Measurements from ENCODE around the gene TST. TPM values are rescaled to one million over a fixed set of nuclear protein-coding genes. Genes with fewer than 3 reads are reported as not detected.
"Not testable (repeated sequence)": the region's sequence is repeated elsewhere in the genome, so short reads cannot be mapped to it uniquely, and the experiment has no call there.

Gene TST
- total RNA-seq, 2 donors from 2014 or later: 3.5 to 6.7 TPM

DNA sequence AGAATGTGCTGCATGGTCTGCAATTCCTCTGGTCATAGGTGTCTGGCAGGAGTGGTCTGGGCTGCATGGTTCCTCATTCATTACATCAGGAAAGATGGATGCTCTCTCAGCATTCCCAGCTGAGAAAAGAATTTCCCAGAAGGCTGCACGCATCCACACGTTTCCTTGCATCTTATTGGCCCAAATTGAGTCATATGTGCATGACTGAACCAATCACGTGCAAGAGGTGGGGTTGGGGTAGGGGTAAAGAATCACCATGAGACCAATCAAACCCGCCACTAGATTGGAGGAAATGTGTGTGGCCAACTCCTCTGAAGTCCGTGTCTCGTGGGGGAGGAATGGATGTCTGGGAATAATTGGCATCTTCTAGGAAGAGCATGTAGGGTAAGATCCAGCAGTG, 28.8 kb downstream of the TST start:
- Mint-ChIP-seq H3K9me3 (peaks cover 3 to 6% of the 10 kb centered on the region in 2 donors), H3K36me3 (ENCODE audit: insufficient read depth in 2 of 2) (peaks cover 6 to 11% of the 10 kb centered on the region in 2 donors)

DNA sequence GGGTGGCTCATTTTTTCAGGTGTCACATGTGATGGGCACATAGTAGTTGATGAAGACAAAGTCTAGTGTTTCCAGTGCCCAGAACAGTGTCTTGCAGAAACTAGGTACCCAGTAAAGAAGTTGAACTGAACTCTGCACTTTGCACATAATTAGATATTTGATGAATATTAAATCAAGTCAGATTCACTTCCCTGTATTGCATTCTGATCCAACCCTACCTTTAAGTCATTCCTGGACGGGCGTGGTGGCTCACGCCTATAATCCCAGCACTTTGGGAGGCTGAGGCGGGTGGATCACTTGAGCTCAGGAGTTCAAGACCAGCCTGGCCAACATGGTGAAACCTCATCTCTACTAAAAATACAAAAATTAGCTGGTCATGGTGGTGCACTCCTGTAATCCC, 30.2 kb downstream of the TST start:
- DNase-seq; H3K4me1 Mint-ChIP-seq (ENCODE audit: low read depth); H3K9me3 Mint-ChIP-seq; H3K4me3 Mint-ChIP-seq; ATAC-seq (replicated peaks in 1 of 2); H3K27ac Mint-ChIP-seq: not testable (repeated sequence)
- peaks cover 32% of the 10 kb centered on the region for H3K27me3 Mint-ChIP-seq (ENCODE audit: low read depth)
- peaks cover 6 to 13% of the 10 kb centered on the region in 2 donors for H3K36me3 Mint-ChIP-seq (ENCODE audit: insufficient read depth in 2 of 2)

More for the DNA sequence above, 28.8 kb downstream of the TST start:
- peaks cover 32% of the 10 kb centered on the region for H3K27me3 Mint-ChIP-seq (ENCODE audit: low read depth)
- DNase-seq (no peak), ATAC-seq (replicated peaks in 1 of 2) (no peak)
- H3K4me3 Mint-ChIP-seq: no peak overlapping the region
- H3K4me1 Mint-ChIP-seq (ENCODE audit: low read depth): peaks cover 6% of the 10 kb centered on the region
- H3K27ac Mint-ChIP-seq: no peak overlapping the region

DNA sequence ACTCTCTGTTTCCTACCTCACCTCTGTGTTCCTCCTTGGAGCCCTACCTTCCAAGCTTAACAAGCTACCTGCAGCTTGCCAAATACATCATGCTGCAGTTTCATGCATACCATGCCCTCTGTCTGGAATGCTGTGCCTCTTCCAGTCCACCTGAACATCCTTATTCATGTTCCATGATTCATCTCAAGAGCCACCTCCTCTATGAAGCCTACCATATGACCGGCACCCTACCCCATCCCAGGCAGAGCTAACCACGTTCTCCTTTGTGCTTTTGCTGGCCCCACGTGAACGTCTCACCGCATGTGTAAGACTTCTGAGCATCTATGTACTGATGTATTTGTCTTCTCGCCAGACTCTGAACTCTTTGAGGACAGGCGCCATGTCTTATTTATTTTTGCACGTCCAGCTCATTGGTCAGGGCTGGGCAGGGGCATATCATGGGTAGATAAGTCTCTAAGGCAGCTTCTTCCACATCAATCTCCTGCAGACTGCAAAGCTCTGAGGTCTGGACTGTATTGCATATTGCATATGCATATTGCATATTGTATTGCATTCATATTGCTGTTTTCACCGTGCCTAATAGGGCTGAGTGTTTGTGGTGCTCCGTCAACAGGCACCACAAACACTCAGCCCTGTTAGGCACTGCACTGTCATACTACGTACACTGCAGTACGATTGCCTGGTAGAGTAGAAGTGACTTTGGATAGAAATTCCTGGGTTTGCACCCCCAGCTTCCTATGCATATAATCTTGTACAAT, 31.0 kb downstream of the TST start:
- ATAC-seq (replicated peaks in 1 of 2): no peak
- no peak for DNase-seq
- no peak overlapping the region for H3K27ac Mint-ChIP-seq
- peaks cover 32% of the 10 kb centered on the region for H3K27me3 Mint-ChIP-seq (ENCODE audit: low read depth)
- H3K36me3 Mint-ChIP-seq (ENCODE audit: insufficient read depth in 2 of 2): peaks cover 6 to 13% of the 10 kb centered on the region in 2 donors
- no peak overlapping the region for H3K4me3 Mint-ChIP-seq
- peaks cover 3 to 6% of the 10 kb centered on the region in 2 donors for H3K9me3 Mint-ChIP-seq
- H3K4me1 Mint-ChIP-seq (ENCODE audit: low read depth): peaks cover 6% of the 10 kb centered on the region

DNA sequence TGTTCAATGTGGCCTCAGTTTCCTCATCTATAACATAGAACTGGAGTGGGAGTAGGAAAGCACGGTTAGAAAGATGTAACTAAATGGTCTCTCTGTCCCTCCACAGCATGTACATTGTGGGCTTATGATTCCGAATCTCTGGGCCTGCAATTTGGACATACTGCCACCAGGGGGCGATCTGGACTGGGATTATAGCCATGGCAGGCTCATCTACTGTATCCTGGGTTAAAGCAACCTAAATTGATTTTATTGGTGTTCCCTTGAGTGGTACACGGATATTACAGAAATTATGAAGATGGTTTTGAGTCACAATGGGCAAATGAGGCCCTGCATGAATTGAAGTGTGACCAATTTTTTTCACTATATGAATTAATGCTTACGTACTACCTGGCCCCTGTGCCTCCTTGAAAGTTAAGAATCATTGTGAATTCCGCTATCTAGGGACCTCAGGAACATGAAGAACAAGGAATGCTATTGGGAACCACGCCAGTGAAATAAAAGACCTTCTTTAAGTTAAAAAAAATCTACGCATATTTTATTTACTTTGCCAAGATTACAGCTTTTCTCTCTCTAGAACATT, 32.9 kb downstream of the TST start:
- ATAC-seq (replicated peaks in 1 of 2) (peak in 1 of 2 donors; percentile 66), DNase-seq (peak; percentile 30 to 58)
- Mint-ChIP-seq H3K36me3 (ENCODE audit: insufficient read depth in 2 of 2) (peaks cover 6 to 13% of the 10 kb centered on the region in 2 donors), H3K9me3 (peaks cover 3 to 6% of the 10 kb centered on the region in 2 donors), H3K4me1 (ENCODE audit: low read depth) (peaks cover 6% of the 10 kb centered on the region), H3K27me3 (ENCODE audit: low read depth) (peaks cover 33% of the 10 kb centered on the region), H3K4me3 (no peak overlapping the region), H3K27ac (no peak overlapping the region)

DNA sequence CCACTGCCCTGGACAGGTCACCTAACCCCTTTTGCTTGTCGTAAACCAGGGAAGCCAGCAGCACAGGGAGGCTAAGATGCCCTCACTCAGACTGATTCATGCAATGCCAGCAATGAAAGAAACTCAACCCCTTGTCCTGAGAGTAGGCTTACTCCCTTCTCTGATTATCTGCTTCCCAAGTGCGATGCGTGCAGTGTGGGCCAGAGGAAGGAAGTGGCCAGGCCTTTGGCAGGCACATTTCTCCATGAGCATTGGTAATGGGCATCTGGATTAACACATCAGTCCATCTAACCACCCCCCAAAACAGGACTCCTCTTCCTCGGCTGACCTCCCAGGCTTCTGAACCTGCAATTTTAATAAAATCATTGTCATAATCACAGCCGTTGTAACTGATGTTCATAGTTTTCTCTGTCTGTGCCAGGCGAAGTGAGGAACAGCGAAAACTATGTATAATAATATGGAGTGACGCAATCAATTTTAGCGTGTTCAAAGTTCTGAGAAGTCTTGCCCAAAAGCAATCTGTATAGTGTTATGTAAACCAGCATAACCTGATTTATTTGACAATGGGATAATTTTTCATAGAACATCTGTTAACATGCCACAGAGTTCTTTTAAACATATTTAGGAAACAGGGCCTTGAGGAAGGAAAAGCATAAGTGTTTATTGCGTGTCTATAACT, 33.9 kb downstream of the TST start:
- Mint-ChIP-seq H3K9me3 (peaks cover 3 to 6% of the 10 kb centered on the region in 2 donors), H3K4me3 (no peak overlapping the region), H3K27ac (no peak overlapping the region), H3K4me1 (ENCODE audit: low read depth) (peaks cover 6% of the 10 kb centered on the region), H3K27me3 (ENCODE audit: low read depth) (peaks cover 24% of the 10 kb centered on the region), H3K36me3 (ENCODE audit: insufficient read depth in 2 of 2) (peaks cover 6 to 13% of the 10 kb centered on the region in 2 donors)
- no peak for DNase-seq
- no peak for ATAC-seq (replicated peaks in 1 of 2)

DNA sequence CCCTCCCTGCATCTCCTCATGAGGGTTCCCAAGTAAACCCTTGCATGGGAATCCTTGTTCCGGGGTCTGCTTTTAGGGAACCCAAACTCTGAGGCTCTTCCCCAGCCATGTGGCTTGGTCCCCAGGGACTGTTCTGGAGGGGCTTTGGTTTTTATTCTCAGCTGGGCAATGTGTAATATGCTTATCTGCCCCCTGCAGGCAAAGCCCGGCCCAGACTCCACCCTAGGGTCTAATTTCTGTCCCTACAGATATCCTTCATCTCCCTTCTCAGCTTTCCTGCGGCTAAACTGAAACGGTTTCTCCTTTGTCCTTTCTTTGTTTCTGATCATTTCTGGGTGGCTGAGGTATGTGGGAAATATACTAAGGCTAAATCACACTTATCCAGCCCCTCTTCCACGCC, 37.1 kb downstream of the TST start:
- no peak overlapping the region for H3K27ac Mint-ChIP-seq
- DNase-seq (no peak), ATAC-seq (replicated peaks in 1 of 2) (no peak)
- peaks cover 6 to 13% of the 10 kb centered on the region in 2 donors for H3K36me3 Mint-ChIP-seq (ENCODE audit: insufficient read depth in 2 of 2)
- peaks cover 12% of the 10 kb centered on the region for H3K4me1 Mint-ChIP-seq (ENCODE audit: low read depth)
- H3K27me3 Mint-ChIP-seq (ENCODE audit: low read depth): peaks cover 7% of the 10 kb centered on the region
- no peak overlapping the region for H3K4me3 Mint-ChIP-seq
- peaks cover 3 to 6% of the 10 kb centered on the region in 2 donors for H3K9me3 Mint-ChIP-seq

DNA sequence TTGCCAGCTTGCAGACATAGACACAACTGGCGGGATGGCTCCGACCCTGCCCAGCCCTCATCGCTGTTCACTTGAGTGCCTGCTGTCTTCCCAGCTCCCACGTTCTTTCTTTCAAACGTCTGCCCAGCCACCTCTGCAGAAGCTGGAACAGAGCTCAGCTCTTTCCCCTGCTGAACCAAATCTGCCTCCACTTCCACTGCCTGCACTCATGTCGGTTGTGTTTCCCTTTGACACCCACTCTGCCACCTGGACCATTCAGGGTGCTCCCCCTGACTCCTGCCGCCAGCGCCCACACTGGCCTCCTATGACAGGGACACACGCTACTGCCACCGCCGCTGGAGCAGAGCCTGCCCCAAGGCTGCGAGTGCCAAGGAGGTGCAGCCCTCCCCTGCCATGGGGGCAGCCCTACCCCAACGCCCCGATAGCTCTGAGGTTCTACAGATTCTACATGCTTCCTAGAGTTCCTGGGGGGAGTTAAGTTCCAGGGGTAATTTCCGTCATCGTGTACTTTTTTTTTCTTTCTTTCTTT, 37.9 kb downstream of the TST start:
- ATAC-seq (replicated peaks in 1 of 2) (no peak), DNase-seq (no peak)
- H3K9me3 Mint-ChIP-seq: peaks cover 0 to 3% of the 10 kb centered on the region in 2 donors
- peaks cover 5 to 8% of the 10 kb centered on the region in 2 donors for H3K36me3 Mint-ChIP-seq (ENCODE audit: insufficient read depth in 2 of 2)
- H3K4me1 Mint-ChIP-seq (ENCODE audit: low read depth): peaks cover 13% of the 10 kb centered on the region
- H3K27ac Mint-ChIP-seq: no peak overlapping the region
- H3K27me3 Mint-ChIP-seq (ENCODE audit: low read depth): peaks cover 7% of the 10 kb centered on the region
- H3K4me3 Mint-ChIP-seq: no peak overlapping the region

DNA sequence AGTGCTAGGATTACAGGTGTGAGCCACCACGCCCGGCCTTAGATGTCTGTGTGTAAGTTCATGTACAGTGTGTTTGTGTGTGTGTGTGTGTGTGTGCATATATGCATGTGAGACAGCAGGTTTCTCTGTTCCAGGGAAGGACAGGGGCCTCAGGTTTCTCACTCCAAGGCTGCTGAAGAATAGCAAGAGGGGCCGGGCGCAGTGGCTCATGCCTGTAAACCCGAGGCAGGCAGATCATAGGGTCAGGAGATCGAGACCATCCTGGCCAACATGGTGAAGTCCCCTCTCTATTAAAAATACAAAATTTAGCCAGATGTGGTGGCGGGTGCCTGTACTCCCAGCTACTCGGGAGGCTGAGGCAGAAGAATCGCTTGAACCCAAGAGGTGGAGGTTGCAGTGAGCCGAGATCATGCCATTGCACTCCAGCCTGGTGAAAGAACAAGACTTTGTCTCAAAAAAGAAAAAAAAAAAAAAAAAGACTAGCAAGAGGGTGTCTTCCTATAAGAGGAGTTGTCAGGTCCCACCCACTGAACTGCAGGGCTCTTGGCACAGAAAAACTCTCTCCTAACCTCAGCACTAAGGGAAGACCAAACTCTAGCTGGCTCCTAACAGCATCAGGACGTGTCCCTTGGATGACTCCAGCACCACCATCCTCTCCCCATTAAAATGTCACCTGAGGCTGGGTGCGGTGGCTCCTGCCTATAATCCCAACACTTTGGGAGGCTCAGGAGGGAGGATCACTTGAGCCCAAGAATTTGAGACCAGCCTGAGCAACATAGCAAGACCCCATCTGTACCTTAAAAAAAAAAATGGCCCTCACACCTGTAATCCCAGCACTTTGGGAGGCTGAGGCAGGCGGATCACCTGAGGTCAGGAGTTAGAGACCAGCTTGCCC, 40.0 kb downstream of the TST start:
- Mint-ChIP-seq H3K4me1 (ENCODE audit: low read depth) (peaks cover 13% of the 10 kb centered on the region), H3K27ac (no peak overlapping the region), H3K27me3 (ENCODE audit: low read depth) (peaks cover 7% of the 10 kb centered on the region)

DNA sequence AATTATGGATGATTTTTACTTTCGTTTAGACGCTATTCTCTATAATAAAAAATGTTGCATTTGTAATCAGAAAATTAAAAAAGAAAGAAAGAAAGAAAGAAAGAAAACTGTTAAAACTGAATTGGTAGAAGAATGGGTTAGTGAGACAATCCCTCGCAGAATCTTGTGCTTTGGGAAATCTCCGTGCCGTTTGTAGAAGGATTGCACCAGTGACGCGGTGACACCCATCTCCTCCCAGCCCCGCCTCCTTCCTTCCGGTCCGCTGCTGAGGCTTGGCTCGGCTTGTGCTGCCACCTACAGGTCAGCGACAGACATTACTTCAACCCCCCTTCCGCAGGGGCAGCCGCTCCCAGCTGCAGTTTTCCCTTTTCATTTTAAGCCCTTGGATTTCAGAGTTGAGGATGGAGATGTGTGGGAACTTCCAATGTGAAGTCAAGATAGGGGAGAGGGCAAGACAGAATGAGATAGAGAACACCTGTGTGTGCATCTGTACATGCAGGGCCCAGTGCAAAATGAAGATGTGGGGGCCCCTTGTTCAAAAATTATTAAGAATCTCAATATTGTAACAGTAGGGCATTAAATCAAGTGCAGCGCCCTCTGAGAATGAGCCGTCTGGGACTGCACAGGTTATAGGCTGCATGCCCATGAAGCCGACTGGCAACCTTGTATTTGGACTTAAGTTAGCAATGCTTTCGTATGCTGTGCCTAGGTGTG, 41.1 kb downstream of the TST start:
- H3K27ac Mint-ChIP-seq: peak overlapping the region; percentile 93
- DNase-seq: peak; percentile 91 to 92
- H3K9me3 Mint-ChIP-seq: no peaks in the 10 kb centered on the region
- peaks cover 7% of the 10 kb centered on the region for H3K27me3 Mint-ChIP-seq (ENCODE audit: low read depth)
- no peaks in the 10 kb centered on the region for H3K36me3 Mint-ChIP-seq (ENCODE audit: insufficient read depth in 2 of 2)
- H3K4me3 Mint-ChIP-seq: peak overlapping the region; percentile 91 to 92
- ATAC-seq (replicated peaks in 1 of 2): peak; percentile 85
- H3K4me1 Mint-ChIP-seq (ENCODE audit: low read depth): peaks cover 13% of the 10 kb centered on the region

More for the DNA sequence above, 40.0 kb downstream of the TST start:
- ATAC-seq (replicated peaks in 1 of 2): no peak
- no peak overlapping the region for H3K4me3 Mint-ChIP-seq
- H3K36me3 Mint-ChIP-seq (ENCODE audit: insufficient read depth in 2 of 2): no peaks in the 10 kb centered on the region
- DNase-seq: no peak
- H3K9me3 Mint-ChIP-seq: no peaks in the 10 kb centered on the region

DNA sequence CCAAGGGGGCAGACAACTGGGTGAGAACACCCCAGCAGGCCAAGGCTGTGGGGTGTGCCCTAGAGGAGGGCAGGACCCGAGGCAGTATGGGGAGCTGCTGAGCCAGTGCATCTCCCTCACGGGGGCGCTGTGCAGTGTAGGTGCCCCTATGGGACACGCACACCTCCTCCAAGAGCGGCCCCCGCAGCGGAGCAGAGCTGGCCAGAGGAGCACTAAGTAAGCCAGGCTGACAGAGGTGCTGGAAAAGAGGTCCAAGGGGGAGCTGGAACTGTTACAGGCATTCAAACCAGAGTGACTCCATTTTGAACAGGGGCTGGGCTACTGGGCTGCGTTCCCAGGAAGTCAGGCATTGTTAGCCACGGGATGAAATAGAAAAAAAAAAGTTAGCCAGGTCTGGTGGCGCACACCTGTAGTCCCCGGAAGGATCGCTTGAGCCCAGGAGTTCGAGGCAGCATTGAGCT, 41.8 kb downstream of the TST start:
- no peaks in the 10 kb centered on the region for H3K9me3 Mint-ChIP-seq
- peaks cover 5% of the 10 kb centered on the region for H3K27me3 Mint-ChIP-seq (ENCODE audit: low read depth)
- ATAC-seq (replicated peaks in 1 of 2) (peak; percentile 96 to 97), DNase-seq (peak; percentile 87 to 89)
- H3K4me3 Mint-ChIP-seq: peak overlapping the region; percentile 91 to 92
- no peaks in the 10 kb centered on the region for H3K36me3 Mint-ChIP-seq (ENCODE audit: insufficient read depth in 2 of 2)
- peaks cover 13% of the 10 kb centered on the region for H3K4me1 Mint-ChIP-seq (ENCODE audit: low read depth)
- peak overlapping the region; percentile 93 for H3K27ac Mint-ChIP-seq

DNA sequence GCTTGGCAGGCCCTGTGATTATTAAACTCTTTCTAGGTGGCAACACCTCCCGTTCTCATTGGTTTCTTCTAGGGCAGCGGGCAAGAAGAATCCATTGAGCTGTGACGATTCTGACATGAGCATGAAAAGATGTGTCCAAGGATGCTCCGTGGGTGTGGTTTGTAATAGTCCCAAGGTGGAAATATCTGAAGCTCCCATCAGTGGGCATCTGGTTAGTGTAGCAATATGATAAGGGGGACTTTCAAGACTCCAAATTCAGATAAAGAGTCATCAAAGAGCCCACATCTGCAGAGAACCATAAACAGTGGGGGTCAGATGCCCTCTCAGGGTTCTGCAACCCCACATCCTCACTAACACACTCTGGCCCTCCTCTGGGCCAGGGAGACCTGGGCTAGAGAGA, 42.6 kb downstream of the TST start:
- Mint-ChIP-seq H3K36me3 (ENCODE audit: insufficient read depth in 2 of 2) (no peaks in the 10 kb centered on the region), H3K4me1 (ENCODE audit: low read depth) (peaks cover 13% of the 10 kb centered on the region), H3K9me3 (no peaks in the 10 kb centered on the region), H3K27me3 (ENCODE audit: low read depth) (no peaks in the 10 kb centered on the region), H3K4me3 (peak overlapping the region in 1 of 2 donors; percentile 92), H3K27ac (no peak overlapping the region)
- DNase-seq (no peak), ATAC-seq (replicated peaks in 1 of 2) (no peak)
